GM20000 (cell line): Measurements from ENCODE around the gene KRTAP4-8.
"Not testable (repeated sequence)": the region's sequence is repeated elsewhere in the genome, so short reads cannot be mapped to it uniquely, and the experiment has no call there.

Source experiments
- DNase-seq: peaks from one replicate; pipeline ENCODE4 v3.0.0; 2012; ENCODE audit warnings: low spot score
- TF ChIP-seq, protein P1 (sequence below): IDR thresholded peaks from 2 replicates; pipeline ENCODE4 v1.5.1; 2012; ENCODE audit warnings: mild to moderate bottlenecking, control low read depth; ENCODE audit errors: extremely low read depth, missing control alignments

Gene KRTAP4-8

DNA sequence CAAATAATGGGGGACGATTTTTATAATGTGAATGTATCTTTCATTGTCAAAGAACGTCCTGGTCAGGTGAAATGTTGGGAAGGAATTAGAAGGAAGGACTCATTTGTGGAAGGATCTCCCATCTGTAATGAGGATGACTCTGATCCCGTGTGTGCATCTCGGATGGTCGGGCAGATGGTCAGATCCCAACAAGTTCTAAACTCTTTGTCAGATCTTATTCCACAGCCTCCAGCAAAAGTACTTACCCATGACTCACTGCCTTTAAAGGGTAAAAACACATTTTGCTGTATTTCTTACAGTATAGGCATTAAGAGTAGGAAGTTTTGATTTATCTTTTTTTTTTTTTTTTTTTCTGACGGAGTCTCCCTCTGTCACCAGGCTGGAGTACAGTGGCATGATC, 539 bp upstream of the KRTAP4-8 start:
- DNase-seq: no peak
- TF ChIP-seq, protein P1, sequence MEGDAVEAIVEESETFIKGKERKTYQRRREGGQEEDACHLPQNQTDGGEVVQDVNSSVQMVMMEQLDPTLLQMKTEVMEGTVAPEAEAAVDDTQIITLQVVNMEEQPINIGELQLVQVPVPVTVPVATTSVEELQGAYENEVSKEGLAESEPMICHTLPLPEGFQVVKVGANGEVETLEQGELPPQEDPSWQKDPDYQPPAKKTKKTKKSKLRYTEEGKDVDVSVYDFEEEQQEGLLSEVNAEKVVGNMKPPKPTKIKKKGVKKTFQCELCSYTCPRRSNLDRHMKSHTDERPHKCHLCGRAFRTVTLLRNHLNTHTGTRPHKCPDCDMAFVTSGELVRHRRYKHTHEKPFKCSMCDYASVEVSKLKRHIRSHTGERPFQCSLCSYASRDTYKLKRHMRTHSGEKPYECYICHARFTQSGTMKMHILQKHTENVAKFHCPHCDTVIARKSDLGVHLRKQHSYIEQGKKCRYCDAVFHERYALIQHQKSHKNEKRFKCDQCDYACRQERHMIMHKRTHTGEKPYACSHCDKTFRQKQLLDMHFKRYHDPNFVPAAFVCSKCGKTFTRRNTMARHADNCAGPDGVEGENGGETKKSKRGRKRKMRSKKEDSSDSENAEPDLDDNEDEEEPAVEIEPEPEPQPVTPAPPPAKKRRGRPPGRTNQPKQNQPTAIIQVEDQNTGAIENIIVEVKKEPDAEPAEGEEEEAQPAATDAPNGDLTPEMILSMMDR: no peak

DNA sequence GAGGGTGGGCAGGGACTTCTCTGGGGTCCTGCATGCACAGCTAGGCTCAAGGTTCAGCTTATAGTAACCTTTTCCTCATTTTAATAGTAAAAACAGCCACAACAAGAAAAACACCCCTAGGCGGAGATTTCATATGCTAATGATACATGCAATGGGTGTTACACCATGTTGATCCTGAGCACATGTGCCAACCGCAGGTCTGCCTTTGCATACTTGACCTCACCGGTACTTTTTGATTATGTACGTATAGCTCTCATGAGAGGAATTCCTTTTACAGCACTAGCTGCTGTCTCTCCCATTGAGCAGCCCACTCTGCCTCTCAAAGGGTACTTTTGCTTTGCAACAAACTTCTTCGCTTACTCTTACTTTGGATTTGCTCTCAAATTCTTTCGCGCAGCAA, 1.9 kb downstream of the KRTAP4-8 start:
- DNase-seq: no peak
- TF ChIP-seq, protein P1: no peak

DNA sequence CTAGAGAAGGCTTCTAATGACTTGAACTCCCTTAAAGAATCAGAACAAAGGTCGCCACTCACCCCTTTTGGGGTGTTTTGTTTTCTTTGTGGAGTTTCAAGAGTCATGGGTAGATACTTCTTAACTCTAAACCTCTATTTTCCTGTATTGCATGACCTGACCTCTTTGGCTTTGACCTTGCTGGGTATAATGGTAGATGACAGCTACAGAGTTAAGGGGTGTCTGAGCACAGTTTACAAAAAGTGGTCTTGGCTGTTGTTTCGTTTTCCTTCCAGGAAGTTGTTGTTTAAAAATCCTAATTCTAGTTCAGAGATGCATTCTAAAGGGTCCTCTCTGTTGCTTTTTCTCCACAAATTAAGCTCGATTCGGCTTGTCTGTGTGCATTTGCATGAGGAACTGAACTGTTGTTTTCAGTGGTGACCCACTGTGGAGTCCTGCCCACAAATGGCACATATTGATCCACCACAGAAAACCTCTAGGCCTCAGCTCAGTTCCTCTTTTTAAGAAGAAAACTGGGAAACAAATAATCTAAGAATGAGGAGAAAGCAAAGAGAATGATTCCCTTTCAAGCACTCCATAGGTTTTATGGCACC, 9.1 kb downstream of the KRTAP4-8 start:
- not testable (repeated sequence) for DNase-seq

DNA sequence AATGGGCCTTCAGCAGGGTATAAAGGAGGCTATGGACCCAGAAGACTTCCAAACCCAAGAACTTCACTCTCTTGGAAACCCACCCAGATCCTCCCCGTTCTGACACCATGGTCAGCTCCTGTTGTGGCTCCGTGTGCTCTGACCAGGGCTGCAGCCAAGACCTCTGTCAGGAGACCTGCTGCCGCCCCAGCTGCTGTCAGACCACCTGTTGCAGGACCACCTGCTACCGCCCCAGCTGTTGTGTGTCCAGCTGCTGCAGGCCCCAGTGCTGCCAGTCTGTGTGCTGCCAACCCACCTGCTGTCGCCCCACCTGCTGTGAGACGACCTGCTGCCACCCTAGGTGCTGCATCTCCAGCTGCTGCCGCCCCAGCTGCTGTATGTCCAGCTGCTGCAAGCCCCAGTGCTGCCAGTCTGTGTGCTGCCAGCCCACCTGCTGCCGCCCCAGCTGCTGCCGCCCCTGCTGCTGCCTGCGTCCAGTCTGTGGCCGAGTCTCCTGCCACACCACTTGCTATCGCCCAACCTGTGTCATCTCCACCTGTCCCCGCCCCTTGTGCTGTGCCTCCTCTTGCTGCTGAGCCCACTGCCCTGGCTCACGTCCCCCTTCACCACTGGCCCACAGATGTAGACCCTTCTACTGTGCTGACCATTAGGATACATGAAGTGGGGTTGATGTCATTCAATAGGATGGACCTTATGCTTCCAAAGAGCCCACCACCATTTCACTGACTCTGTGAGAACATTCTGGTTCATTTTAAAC, 13.7 kb downstream of the KRTAP4-8 start, which contains the start of gene KRTAP4-7:
KRTAP4-7 (plus strand) TSS at position 51 of the 757 bp plus-strand sequence; CDS start at position 108, 57 bp downstream.
- DNase-seq: not testable (repeated sequence)

DNA sequence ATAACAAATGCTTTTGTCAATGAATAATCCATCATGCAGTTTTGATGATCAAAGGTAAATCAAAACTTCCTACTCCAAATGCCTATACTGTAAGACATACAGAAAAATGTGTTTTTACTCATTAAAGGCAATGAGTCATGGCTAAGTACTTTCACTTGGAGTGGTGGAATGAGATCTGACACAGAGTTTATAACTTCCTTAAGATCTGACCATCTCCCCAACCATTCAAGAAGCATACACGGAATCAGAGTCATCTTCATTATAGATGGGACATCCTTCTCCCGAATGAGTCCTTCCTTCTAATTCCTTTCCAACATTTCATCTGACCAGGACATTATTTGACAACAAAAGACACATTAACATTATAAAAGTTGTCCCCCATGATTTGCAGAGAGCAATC, 14.5 kb downstream of the KRTAP4-8 start:
- DNase-seq: not testable (repeated sequence)

DNA sequence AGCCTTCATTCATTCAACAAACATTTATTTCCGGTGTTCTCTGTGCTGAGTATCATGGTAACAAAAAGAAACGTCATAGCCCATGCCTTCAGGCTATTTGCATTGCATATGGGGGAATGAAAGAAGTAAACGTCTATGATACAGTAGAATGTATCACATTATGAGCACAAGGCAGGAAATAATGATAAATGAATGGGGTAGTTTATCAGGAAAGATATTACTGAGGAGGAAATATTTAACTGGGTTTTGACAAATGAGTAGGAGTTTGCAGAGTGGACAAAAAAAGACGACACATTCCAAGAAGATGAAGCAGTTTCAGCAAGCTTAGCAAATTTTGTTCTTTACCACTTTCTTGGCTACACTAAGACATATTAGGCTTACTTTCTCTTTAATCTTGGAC, 15.3 kb downstream of the KRTAP4-8 start:
- no peak for DNase-seq
- TF ChIP-seq, protein P1: no peak

DNA sequence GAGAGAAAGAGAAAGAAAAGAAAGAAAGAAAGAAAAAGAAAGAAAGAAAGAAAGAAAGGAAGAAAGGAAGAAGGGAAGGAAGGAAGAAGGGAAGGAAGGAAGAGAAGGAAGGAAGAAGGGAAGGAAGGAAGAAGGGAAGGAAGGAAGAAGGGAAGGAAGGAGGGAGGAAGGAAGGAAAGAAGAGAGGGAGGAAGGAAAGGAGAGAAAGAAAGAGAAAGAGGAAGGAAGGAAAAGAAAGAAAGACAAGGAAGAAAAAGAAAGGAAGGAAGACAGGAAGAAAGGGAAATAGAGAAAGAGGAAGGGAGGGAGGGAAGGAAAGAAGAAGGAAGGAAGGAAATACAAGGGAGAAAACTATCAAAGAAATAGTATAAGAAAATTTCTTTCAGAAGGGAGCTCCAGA, 21.2 kb downstream of the KRTAP4-8 start:
- DNase-seq: no peak
- TF ChIP-seq, protein P1: no peak

DNA sequence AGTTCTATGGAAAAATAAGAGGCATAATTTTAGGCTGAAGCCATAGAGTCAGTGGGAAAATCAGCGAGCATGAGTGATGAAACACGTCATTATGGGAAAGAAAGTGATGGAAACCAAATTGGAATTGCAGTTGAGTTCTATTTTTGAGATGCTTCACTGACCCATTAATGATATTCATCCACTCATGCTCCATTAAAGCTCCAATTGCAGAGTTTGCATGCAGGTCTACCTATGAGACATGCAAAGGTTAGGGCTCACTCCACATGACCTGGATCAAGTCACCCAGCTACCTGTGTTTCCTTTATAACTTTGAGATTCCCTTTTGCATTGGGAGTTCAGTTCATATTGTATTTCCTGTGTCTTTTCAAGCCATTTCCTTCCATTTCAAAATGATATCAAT, 24.3 kb downstream of the KRTAP4-8 start:
- TF ChIP-seq, protein P1: no peak
- DNase-seq: no peak
